Measurements from ENCODE around the gene GMPPA.

Gene GMPPA

GRCh38 chr2:219498280-219499057, at the start of gene GMPPA:
TSS of gene GMPPA (plus strand) at chr2:219498891. CDS start at chr2:219499976, 1,085 bp downstream.
- Histone ChIP-seq H4K20me1 (peaks cover 0 to 24% (median 0%) of the 10 kb centered on the region in 11 experiments; a peak in 5 of 22 replicates), H3K9me3 (replicated peaks in 1 of 11) (no peaks in the 10 kb centered on the region), H3K4me1 (peaks cover 18 to 46% (median 40%) of the 10 kb centered on the region in 10 experiments), H3K4me3 (peak within 1 kb of the TSS; percentile 63 to 85 (median 74)), H3K9ac (peak within 1 kb of the TSS; percentile 83 to 95 (median 90)), H3K36me3 (peaks cover 0 to 22% (median 3%) of the 10 kb centered on the region in 11 experiments; a peak in 10 of 22 replicates), H3K27ac (peak within 1 kb of the TSS; percentile 77 to 90 (median 84)), H3K4me2 (peak within 1 kb of the TSS; percentile 90 to 97 (median 94)), H3K27me3 (peaks cover 33 to 46% (median 43%) of the 10 kb centered on the region in 11 experiments)
- TF ChIP-seq Cebpa-rat (IDR thresholded peaks at IDR 0.05), result no peak

GRCh38 chr2:219449609-219450008, 49.1 kb upstream of the GMPPA start:
- Histone ChIP-seq H3K9me3 (replicated peaks in 1 of 11) (no peaks in the 10 kb centered on the region), H3K27ac (no peak overlapping the region), H3K36me3 (no peaks in the 10 kb centered on the region), H3K4me3 (no peak overlapping the region), H3K4me2 (peak overlapping the region in 4 of 11 experiments; percentile 67 to 80 (median 70); a peak in 5 of 22 replicates), H3K9ac (no peak overlapping the region), H3K4me1 (peaks cover 11 to 54% (median 42%) of the 10 kb centered on the region in 10 experiments; a peak in 18 of 20 replicates), H3K27me3 (peaks cover 45 to 68% (median 56%) of the 10 kb centered on the region in 11 experiments), H4K20me1 (peaks cover 0 to 33% (median 18%) of the 10 kb centered on the region in 11 experiments; a peak in 16 of 22 replicates)
- no peak for TF ChIP-seq Cebpa-rat (IDR thresholded peaks at IDR 0.05)

GRCh38 chr2:219451661-219452360, 46.9 kb upstream of the GMPPA start:
- H3K9ac ChIP-seq, result no peak overlapping the region
- no peaks in the 10 kb centered on the region for H3K9me3 ChIP-seq (replicated peaks in 1 of 11)
- H3K27ac ChIP-seq, result no peak overlapping the region
- H3K4me2 ChIP-seq, result no peak overlapping the region
- H3K4me3 ChIP-seq, result no peak overlapping the region
- no peak for TF ChIP-seq Cebpa-rat (IDR thresholded peaks at IDR 0.05)
- H3K36me3 ChIP-seq, result no peaks in the 10 kb centered on the region
- peaks cover 0 to 27% (median 18%) of the 10 kb centered on the region in 11 experiments; a peak in 16 of 22 replicates for H4K20me1 ChIP-seq
- peaks cover 18 to 46% (median 38%) of the 10 kb centered on the region in 10 experiments; a peak in 19 of 20 replicates for H3K4me1 ChIP-seq
- peaks cover 45 to 68% (median 56%) of the 10 kb centered on the region in 11 experiments for H3K27me3 ChIP-seq

- no peak for TF ChIP-seq Cebpa-rat (IDR thresholded peaks at IDR 0.05)
- no peak overlapping the region for H3K4me3 ChIP-seq
- H3K27ac ChIP-seq, result no peak overlapping the region
- peaks cover 0 to 23% (median 18%) of the 10 kb centered on the region in 11 experiments; a peak in 16 of 22 replicates for H4K20me1 ChIP-seq
- H3K4me1 ChIP-seq, result peaks cover 18 to 52% (median 38%) of the 10 kb centered on the region in 10 experiments; a peak in 19 of 20 replicates
- H3K4me2 ChIP-seq, result peak overlapping the region in 8 of 11 experiments; percentile 5 to 49 (median 30); a peak in 8 of 22 replicates
- H3K9me3 ChIP-seq (replicated peaks in 1 of 11), result no peaks in the 10 kb centered on the region
- peaks cover 38 to 60% (median 48%) of the 10 kb centered on the region in 11 experiments for H3K27me3 ChIP-seq
- H3K36me3 ChIP-seq, result no peaks in the 10 kb centered on the region
- H3K9ac ChIP-seq, result no peak overlapping the region
Measured at GRCh38 chr2:219452361-219453317, 46.1 kb upstream of the GMPPA start.

- Histone ChIP-seq H3K4me2 (peak overlapping the region in 9 of 11 experiments; percentile 3 to 49 (median 36); a peak in 11 of 22 replicates), H3K27ac (no peak overlapping the region), H3K4me1 (peaks cover 10 to 55% (median 35%) of the 10 kb centered on the region in 10 experiments; a peak in 19 of 20 replicates), H3K4me3 (no peak overlapping the region), H3K27me3 (peaks cover 25 to 47% (median 35%) of the 10 kb centered on the region in 11 experiments), H3K36me3 (no peaks in the 10 kb centered on the region), H4K20me1 (peaks cover 0 to 11% (median 7%) of the 10 kb centered on the region in 11 experiments; a peak in 16 of 22 replicates), H3K9me3 (replicated peaks in 1 of 11) (no peaks in the 10 kb centered on the region), H3K9ac (no peak overlapping the region)
- no peak for TF ChIP-seq Cebpa-rat (IDR thresholded peaks at IDR 0.05)
Measured at GRCh38 chr2:219453671-219454590, 44.8 kb upstream of the GMPPA start.

GRCh38 chr2:219455581-219455980, 43.1 kb upstream of the GMPPA start:
- H3K4me3 ChIP-seq, result no peak overlapping the region
- H3K9ac ChIP-seq, result no peak overlapping the region
- H4K20me1 ChIP-seq, result no peaks in the 10 kb centered on the region; a peak in 5 of 22 replicates
- no peak for TF ChIP-seq Cebpa-rat (IDR thresholded peaks at IDR 0.05)
- peak overlapping the region; percentile 27 to 76 (median 62) for H3K4me2 ChIP-seq
- peaks cover 8 to 30% (median 19%) of the 10 kb centered on the region in 11 experiments; a peak in 21 of 22 replicates for H3K27me3 ChIP-seq
- no peaks in the 10 kb centered on the region for H3K9me3 ChIP-seq (replicated peaks in 1 of 11)
- no peak overlapping the region for H3K27ac ChIP-seq
- peaks cover 18 to 66% (median 49%) of the 10 kb centered on the region in 10 experiments for H3K4me1 ChIP-seq
- no peaks in the 10 kb centered on the region for H3K36me3 ChIP-seq

GRCh38 chr2:219457784-219458369, 40.8 kb upstream of the GMPPA start:
- Histone ChIP-seq H3K9ac (no peak overlapping the region), H3K4me3 (no peak overlapping the region), H3K4me1 (peaks cover 25 to 81% (median 61%) of the 10 kb centered on the region in 10 experiments), H3K27me3 (peaks cover 0 to 9% (median 3%) of the 10 kb centered on the region in 11 experiments; a peak in 11 of 22 replicates), H4K20me1 (no peaks in the 10 kb centered on the region), H3K9me3 (replicated peaks in 1 of 11) (no peaks in the 10 kb centered on the region), H3K36me3 (no peaks in the 10 kb centered on the region), H3K27ac (no peak overlapping the region), H3K4me2 (peak overlapping the region in 3 of 11 experiments; percentile 1 to 10 (median 10); a peak in 3 of 22 replicates)
- TF ChIP-seq Cebpa-rat (IDR thresholded peaks at IDR 0.05), result no peak
